ENCODE results near the gene TERT.
"Not testable (repeated sequence)": the region's sequence is repeated elsewhere in the genome, so short reads cannot be mapped to it uniquely, and the experiment has no call there.

Gene TERT

GRCh38 chr5:1330847-1331831 lies 36.3 kb upstream of the TERT start:
- DNase-seq: no peak

GRCh38 chr5:1330146-1330846 lies 35.4 kb upstream of the TERT start:
- peak; percentile 46 for DNase-seq

GRCh38 chr5:1329111-1329579 lies 34.3 kb upstream of the TERT start:
- no peak for DNase-seq

GRCh38 chr5:1328237-1329110 lies 33.6 kb upstream of the TERT start:
- DNase-seq: not testable (repeated sequence)

GRCh38 chr5:1326901-1327756 lies 32.3 kb upstream of the TERT start:
- not testable (repeated sequence) for DNase-seq

GRCh38 chr5:1326532-1326875 lies 31.6 kb upstream of the TERT start:
- DNase-seq: not testable (repeated sequence)

GRCh38 chr5:1325870-1326531 lies 31.1 kb upstream of the TERT start:
- DNase-seq: no peak

- no peak for DNase-seq
Measured at GRCh38 chr5:1325191-1325741, 30.4 kb upstream of the TERT start.

- DNase-seq: no peak
Measured at GRCh38 chr5:1324719-1325190, 29.9 kb upstream of the TERT start.

GRCh38 chr5:1324301-1324700 lies 29.4 kb upstream of the TERT start:
- DNase-seq: no peak

GRCh38 chr5:1323803-1324173 lies 28.9 kb upstream of the TERT start:
- DNase-seq: no peak

- no peak for DNase-seq
Measured at GRCh38 chr5:1322955-1323802, 28.3 kb upstream of the TERT start.

GRCh38 chr5:1322036-1322900 lies 27.4 kb upstream of the TERT start:
- DNase-seq: no peak

- no peak for DNase-seq
Measured at GRCh38 chr5:1321576-1321975, 26.7 kb upstream of the TERT start.

GRCh38 chr5:1320436-1321344 lies 25.8 kb upstream of the TERT start:
- DNase-seq: no peak

GRCh38 chr5:1319436-1320256 lies 24.8 kb upstream of the TERT start:
- DNase-seq: no peak

Measured in hematopoietic multipotent progenitor cell treated with erythropoietin and hydrocortisone succinate and interleukin-3 and kit ligand, for 6 days (in vitro differentiated cells).